H1 (cell line): ENCODE results near the gene NSF. TPM values are rescaled to one million over a fixed set of nuclear protein-coding genes. Genes with fewer than 3 reads are reported as not detected.

Experiments
- CTBP2 ChIP-seq: IDR thresholded peaks from 2 replicates; pipeline ENCODE4 v1.7.0; 2011; ENCODE audit warnings: borderline replicate concordance, mild to moderate bottlenecking, moderate library complexity, mixed read lengths, low read length; ENCODE audit not compliant: insufficient read depth, insufficient read length
- EGR1 ChIP-seq: IDR thresholded peaks from 2 replicates; pipeline ENCODE4 v1.6.1; 2011; ENCODE audit warnings: low read depth, low read length, borderline replicate concordance
- SIRT6 ChIP-seq: IDR thresholded peaks from one replicate; pipeline ENCODE4 v1.7.1; 2012; ENCODE audit warnings: low read length, inconsistent platforms
- SP2 ChIP-seq: IDR thresholded peaks from 2 replicates; pipeline ENCODE4 v1.6.1; 2012; ENCODE audit warnings: mild to moderate bottlenecking, low read length, inconsistent platforms
- TAF7 ChIP-seq: optimal IDR thresholded peaks from 2 replicates; pipeline ENCODE3; 2011; ENCODE audit warnings: low read depth, mild to moderate bottlenecking, inconsistent platforms, low read length, moderate library complexity, borderline replicate concordance
- YY1 ChIP-seq: IDR thresholded peaks from 2 replicates; pipeline ENCODE4 v1.6.1; 2011; ENCODE audit warnings: low read depth, mild to moderate bottlenecking, low read length
- ZNF274 ChIP-seq: IDR thresholded peaks from 2 replicates; pipeline ENCODE4 v1.7.0; 2012; ENCODE audit warnings: low read length, borderline replicate concordance; ENCODE audit errors: extremely low read depth
- polyA plus RNA-seq, 7 experiments: library from polyadenylated mRNA; depleted of rRNA in 3 of 7; stranded (reverse) in 5 of 7; unstranded in 2 of 7; fragments of >200 nt in 5 of 7; fragments of 200-250 nt in 2 of 7; gene quantifications; 1 replicate in 5 of 7; 2 replicates in 1 of 7; 4 replicates in 1 of 7; pipeline versions ENCODE4 v1.2.1 to v1.2.3, GENCODE V29; 2011 to 2013; ENCODE audit warnings: missing spikeins in 2 of 7, mixed read lengths in 2 of 7
- total RNA-seq: library from RNA; stranded (reverse); fragmentation: NEBNext Ultra II Directional; extraction: Animal tissue kit (Norgen Biotek cat#: 25700); gene quantifications from 2 replicates; pipeline ENCODE4 v1.2.1, GENCODE V29; 2021

The NSF gene
- total and polyA plus RNA-seq, 2 of the 8 experiments (the other 6 are each of a cell fraction or from before 2014, with no cell fraction given): 13.0 to 27.7 TPM

DNA sequence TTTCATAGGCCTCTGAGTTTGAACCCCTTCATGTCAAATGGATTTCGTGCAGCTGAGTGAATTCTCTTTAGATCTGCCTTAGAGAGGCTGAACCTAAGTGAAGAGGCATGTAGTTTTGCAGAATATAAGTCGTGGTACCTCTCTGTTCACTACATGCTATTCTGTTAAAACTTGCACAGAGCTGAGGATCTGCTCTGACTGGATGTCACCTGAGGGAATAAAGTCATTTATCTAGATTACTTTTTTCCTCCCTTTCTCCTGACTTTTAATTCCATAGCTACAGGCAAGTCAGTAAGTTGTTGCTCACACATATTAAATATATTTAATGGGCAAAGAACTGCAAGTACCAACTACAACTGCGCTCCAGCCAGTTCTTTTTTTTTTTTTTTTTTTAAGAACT, 163.3 kb downstream of the NSF start (continued):
- no peak for TF ChIP-seq SIRT6
- TF ChIP-seq CTBP2: no peak
- TF ChIP-seq ZNF274: no peak
- no peak for TF ChIP-seq EGR1
- TF ChIP-seq TAF7: no peak
- no peak for TF ChIP-seq SP2
- no peak for TF ChIP-seq YY1
